Umbilical cord (tissue), 2 donors: Measurements from ENCODE around the gene KLB. TPM values are rescaled to one million over a fixed set of nuclear protein-coding genes. Genes with fewer than 3 reads are reported as not detected.

Experiments used
- DNase-seq: peaks from one replicate; pipeline ENCODE4 v3.0.0-alpha.2; 2015; ENCODE audit warnings: low spot score
- total RNA-seq: library from RNA; depleted of rRNA; stranded (reverse); fragments of >200 nt; gene quantifications from one replicate; pipeline ENCODE4 v1.2.3, GENCODE V29; 2014; ENCODE audit warnings: low replicate concordance; ENCODE audit not compliant: insufficient read depth

Gene KLB
- total RNA-seq, 1 donor from 2014 or later, result 1.4 TPM

DNA sequence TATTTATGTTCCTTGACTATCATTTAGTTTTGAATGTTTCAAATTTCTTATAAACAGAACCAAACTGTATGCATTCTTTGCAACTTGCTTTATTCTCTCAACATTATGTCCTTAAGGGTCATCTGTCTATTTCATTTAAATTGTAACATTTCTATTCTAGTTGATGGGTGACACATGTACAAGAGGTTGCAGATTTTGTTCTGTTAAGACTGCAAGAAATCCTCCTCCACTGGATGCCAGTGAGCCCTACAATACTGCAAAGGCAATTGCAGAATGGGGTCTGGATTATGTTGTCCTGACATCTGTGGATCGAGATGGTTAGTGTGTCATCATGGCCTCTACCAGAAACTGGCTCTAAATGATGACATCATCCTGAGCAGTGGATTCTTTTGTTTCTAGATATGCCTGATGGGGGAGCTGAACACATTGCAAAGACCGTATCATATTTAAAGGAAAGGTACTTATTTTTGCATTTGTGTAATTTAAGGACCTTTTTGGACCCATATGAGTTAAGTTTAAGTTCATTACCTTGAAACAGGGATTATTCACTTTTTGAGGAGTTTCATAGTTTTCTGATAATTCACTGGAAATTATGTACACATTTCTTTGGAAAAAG is 58.3 kb downstream of the KLB start:
- peak; percentile 90 for DNase-seq

- DNase-seq, result no peak
Measured at GRCh38 chr4:39466747-39467146, 60.0 kb downstream of the KLB start.

DNA sequence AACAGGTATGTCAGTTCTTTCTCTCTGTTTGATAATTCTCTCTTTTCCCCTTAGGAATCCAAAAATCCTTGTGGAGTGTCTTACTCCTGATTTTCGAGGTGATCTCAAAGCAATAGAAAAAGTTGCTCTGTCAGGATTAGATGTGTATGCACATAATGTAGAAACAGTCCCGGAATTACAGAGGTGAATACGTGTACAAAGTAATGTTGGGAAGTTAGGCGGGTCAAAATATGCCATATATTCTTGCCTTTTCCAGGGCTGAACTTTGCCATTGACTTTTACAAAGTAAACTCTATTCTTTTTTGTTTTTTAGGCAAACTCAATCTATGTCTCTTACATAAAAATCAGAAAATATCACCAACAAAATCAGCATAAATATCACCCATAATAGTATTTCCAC is 60.7 kb downstream of the KLB start:
- DNase-seq, result no peak

GRCh38 chr4:39469429-39470077 is 62.8 kb downstream of the KLB start:
- peak; percentile 88 for DNase-seq

DNA sequence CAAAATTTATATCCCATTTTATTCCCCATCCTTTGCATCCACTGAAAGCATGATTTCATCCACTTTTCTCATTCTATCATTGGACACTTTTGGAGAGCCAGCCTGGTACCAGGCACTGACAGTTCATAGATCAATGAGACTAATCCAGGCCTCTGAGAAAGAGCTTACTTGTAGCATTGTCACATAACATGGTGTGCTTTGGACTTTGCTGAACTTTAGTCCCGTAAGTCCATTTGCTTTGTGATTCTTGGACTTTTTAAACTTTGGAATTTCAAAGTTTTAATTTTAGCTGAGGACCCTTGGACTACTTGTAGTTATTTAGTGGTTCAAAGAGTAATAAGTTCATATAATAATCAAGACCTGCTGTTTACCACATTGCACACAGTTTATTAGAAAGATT is 63.7 kb downstream of the KLB start:
- DNase-seq, result no peak

DNA sequence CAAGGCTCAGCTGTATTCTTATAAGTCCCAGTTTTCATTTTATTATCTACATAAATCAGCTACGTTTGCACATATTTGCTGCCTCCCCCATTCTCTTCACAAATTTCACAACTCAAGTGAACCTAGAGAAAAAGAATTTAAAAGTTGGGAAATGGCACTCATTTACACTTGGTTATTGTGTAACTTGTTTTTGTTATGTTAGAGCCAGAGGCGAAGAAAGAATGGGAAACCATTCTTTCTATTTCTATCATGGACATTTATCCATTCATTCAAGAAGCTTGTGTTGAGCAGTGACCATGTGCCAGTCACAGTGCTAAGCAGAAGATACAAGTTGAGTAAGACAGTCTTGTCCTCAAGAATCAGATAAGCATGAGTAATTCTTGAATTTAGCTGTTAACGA is 65.7 kb downstream of the KLB start:
- DNase-seq, result no peak

- no peak for DNase-seq
Measured at GRCh38 chr4:39476187-39476895, 69.6 kb downstream of the KLB start.

- no peak for DNase-seq
Measured at GRCh38 chr4:39480251-39480650, 73.5 kb downstream of the KLB start.

- DNase-seq, result no peak
Measured at GRCh38 chr4:39480902-39481695, 74.4 kb downstream of the KLB start.

DNA sequence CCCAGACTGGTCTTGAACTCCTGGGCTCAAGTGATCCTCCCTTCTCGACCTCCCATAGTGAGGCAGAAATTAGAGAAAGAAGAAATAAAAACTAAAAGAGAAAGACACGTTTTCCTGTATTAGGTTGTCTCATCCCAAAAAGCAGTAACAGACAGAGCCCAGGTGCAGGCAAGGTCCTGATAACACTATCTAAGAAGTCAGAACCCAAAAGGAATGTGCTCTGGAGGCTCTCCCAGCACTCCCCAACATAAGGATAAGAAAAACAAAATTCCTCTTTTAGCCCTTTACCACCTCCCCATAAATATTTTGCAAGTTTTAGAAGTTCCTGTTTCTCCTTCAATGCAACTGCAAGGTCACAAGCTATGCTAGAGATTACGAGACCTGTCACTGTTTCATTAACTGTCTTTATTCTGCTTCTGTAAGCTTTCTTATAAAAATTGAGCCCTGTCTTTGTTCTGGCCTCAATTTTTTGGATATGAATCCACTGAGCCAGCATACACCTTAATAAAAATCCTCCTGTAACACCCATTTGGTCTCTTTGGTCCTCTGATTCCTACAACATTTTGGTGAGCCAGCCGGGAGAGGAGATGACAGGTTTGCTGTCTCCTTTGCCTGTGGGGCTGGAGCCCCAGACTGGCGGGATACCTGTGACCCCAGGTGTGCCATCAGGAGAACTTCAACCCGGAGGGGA is 78.0 kb downstream of the KLB start:
- no peak for DNase-seq

DNA sequence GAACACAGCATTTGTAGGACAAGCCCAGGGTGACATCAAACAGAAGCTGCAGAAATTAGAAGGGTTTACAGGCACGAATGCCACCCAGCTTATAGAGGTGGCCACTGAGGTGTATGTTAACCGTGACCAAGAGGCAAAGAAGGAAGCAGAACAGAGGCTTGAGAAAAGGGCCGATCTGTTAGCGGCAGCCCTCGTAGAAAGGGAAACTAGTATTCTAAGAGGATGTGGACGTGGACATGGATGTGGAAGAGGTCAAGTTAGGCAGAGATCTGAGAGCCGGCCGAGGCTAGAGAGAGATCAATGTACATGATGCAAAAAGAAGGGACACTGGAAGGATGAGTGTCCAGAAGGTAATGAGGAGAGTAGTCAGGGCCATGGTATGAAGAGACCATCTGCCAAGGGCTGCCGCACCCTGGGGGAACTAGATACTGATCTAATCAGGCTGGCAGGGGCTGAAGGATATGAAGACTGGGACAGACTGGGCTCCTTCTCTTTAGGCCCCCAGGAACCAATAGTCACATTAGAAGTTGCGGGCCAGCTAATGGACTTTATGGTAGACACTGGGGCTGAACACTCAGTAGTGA is 79.6 kb downstream of the KLB start:
- DNase-seq, result no peak

- no peak for DNase-seq
Measured at GRCh38 chr4:39490322-39490721, 83.6 kb downstream of the KLB start.

DNA sequence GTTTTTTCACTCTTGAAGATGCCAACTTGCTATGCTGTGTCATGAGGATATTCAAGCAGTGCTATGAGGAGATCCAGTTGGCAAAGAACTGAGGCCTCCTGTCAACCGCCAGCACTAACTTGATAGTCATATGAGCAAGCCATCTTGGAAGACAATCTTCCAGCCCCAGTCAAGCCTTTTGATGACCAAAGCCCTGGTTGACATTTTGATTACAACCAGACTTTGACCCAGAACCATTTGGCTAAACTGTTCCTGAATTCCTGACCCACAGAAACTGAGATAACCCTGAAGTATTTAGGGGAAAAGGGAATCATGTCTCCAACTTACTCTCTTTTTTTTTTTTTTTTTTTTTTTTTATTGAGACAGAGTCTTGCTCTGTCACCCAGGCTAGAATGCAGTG is 87.6 kb downstream of the KLB start:
- DNase-seq, result no peak

DNA sequence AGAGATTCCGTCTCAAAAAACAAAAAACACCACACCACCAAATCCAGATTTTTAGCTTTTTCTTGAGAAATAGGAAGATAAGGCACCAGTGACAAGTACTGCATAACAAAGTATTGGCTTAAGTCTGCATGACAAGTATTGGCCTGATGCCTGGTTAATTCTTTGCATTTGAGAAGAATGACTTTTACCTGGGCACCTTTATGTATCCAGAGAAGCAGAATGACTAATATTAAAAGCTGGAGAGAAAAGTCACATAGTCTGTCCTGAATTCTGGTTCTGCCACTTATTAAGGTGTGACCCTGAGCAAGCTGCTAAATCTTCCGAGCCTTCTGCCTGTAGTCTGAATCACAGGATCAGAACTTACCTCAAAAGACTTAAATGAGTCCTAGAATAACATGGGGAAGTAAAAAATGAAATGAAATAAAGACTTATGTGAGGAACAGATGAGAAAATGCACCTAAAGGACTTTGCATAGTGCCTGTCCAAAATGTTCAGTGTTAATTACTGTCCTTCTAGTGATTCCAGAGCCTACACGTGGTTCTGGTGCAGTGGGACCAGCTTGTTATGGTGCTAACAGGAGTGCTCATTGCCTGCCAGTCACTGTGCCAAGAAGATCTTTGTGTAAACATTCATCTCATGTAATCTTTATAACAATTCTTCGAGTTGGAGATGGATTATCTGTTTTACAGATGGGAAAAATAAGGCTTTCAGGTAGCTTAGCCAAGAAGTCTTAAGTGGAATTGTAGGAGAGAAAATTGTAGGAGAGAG is 88.9 kb downstream of the KLB start:
- no peak for DNase-seq

DNA sequence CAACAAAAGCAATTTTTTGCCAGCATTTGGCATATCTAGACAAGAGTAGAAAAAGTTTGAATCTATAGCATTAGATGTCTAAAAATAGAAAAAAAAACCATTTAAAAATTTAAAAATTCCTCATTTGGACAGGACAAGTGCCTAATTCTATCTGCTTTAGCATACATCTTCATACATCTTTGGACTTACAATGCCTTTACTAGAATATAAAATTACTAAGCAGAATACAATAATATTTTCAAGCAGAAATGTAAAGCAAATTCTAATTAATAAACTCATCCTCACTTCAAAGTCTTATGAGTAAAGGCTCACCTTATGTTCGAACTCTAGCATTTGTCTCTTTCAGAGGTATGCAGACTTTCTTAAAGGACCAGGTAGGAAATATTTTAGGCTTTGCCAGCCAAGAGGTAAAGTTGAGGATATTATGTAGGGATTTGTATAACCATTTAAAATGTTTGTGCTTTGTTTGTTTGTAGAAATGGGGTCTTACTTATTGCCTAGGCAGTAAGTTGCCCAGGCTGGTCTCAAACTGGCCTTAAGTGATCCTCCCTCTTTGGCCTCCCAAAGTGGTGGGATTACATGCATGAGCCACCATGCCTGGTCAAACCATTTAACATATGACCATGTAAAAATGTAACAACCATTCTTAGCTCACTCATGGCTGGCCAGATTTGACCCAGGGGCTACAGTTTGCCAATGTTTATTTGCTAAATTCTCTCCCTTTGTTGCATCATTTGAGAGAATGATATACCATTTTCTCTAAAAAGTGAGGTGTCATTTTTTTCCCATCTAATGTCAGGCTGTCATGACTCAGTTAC is 91.4 kb downstream of the KLB start:
- no peak for DNase-seq

GRCh38 chr4:39498727-39499020 is 91.9 kb downstream of the KLB start:
- no peak for DNase-seq
